Measurements from ENCODE around the gene ZBTB18.
"Not testable (repeated sequence)": the region's sequence is repeated elsewhere in the genome, so short reads cannot be mapped to it uniquely, and the experiment has no call there.

ZBTB18 gene

GRCh38 chr1:244030481-244031040, 20.5 kb upstream of the ZBTB18 start:
- ChIA-PET POLR2A (no interaction called here), CTCF (no interaction called here)
- no peak for DNase-seq (ENCODE audit: extremely low spot score)
- no peak for TF ChIP-seq CTCF (IDR thresholded peaks at IDR 0.05; ENCODE audit: control extremely low read depth, extremely low read depth, low read depth, missing control alignments)

GRCh38 chr1:244035358-244035757, 15.7 kb upstream of the ZBTB18 start:
- CTCF ChIA-PET: no interaction called here
- POLR2A ChIA-PET: no interaction called here
- DNase-seq (ENCODE audit: extremely low spot score): no peak
- TF ChIP-seq CTCF (IDR thresholded peaks at IDR 0.05; ENCODE audit: control extremely low read depth, extremely low read depth, low read depth, missing control alignments): no peak

GRCh38 chr1:244037252-244037651, 13.8 kb upstream of the ZBTB18 start:
- TF ChIP-seq CTCF (IDR thresholded peaks at IDR 0.05; ENCODE audit: control extremely low read depth, extremely low read depth, low read depth, missing control alignments): no peak
- no peak for DNase-seq (ENCODE audit: extremely low spot score)
- ChIA-PET POLR2A (no interaction called here), CTCF (interaction anchor here (1.2 kb wide), 1 partner anchor 9 kb away, joined by 3 read pairs; no protein-coding TSS in a partner anchor)

GRCh38 chr1:244041466-244042120, 9.5 kb upstream of the ZBTB18 start:
- ChIA-PET CTCF (interaction anchor here (1.3 kb wide), 1 partner anchor 33 kb away, joined by 4 read pairs; no protein-coding TSS in a partner anchor), POLR2A (no interaction called here)
- DNase-seq (ENCODE audit: extremely low spot score): no peak
- TF ChIP-seq CTCF (IDR thresholded peaks at IDR 0.05; ENCODE audit: control extremely low read depth, extremely low read depth, low read depth, missing control alignments): no peak

GRCh38 chr1:244042293-244042692, 8.8 kb upstream of the ZBTB18 start:
- no peak for DNase-seq (ENCODE audit: extremely low spot score)
- TF ChIP-seq CTCF (IDR thresholded peaks at IDR 0.05; ENCODE audit: control extremely low read depth, extremely low read depth, low read depth, missing control alignments): no peak
- POLR2A ChIA-PET: no interaction called here
- CTCF ChIA-PET: interaction anchor here (1.6 kb wide), 1 partner anchor 8 kb away, joined by 4 read pairs; no protein-coding TSS in a partner anchor

GRCh38 chr1:244044423-244044822, 6.7 kb upstream of the ZBTB18 start:
- no peak for DNase-seq (ENCODE audit: extremely low spot score)
- ChIA-PET POLR2A (no interaction called here), CTCF (no interaction called here)
- no peak for TF ChIP-seq CTCF (IDR thresholded peaks at IDR 0.05; ENCODE audit: control extremely low read depth, extremely low read depth, low read depth, missing control alignments)

GRCh38 chr1:244046254-244046653, 4.8 kb upstream of the ZBTB18 start:
- CTCF ChIA-PET: interaction anchor here (1.0 to 1.4 kb wide), 2 partner anchors 9 to 37 kb away, joined by 3 to 4 read pairs; no protein-coding TSS in a partner anchor
- POLR2A ChIA-PET; DNase-seq (ENCODE audit: extremely low spot score): not testable (repeated sequence)

Data from GM10248 (cell line).